ENCODE data around the gene THRA. TPM values are rescaled to one million over a fixed set of nuclear protein-coding genes. Genes with fewer than 3 reads are reported as not detected.
A peak's percentile ranks its signal among the peaks of the same experiment; 100 is the strongest.

The THRA gene
- total and polyA plus RNA-seq, 8 donors = 21.1 to 52.2 (median 34.2) TPM

- Histone ChIP-seq H3K27ac (peak overlapping the region; percentile 84 to 98 (median 97)), H3K27me3 (no peaks in the 10 kb centered on the region), H3K9me3 (no peaks in the 10 kb centered on the region), H3K36me3 (peaks cover 13 to 16% (median 16%) of the 10 kb centered on the region in 4 donors), H3K4me1 (peaks cover 81 to 90% (median 85%) of the 10 kb centered on the region in 4 donors), H3K4me3 (peak overlapping the region; percentile 64 to 82 (median 70))
- 0 to 1% (median 1%) methylated on average over 14 to 25 of the region's 25 CpGs for WGBS, 5 donors
- TF ChIP-seq POLR2A (IDR thresholded peaks at IDR 0.05) (no peak), POLR2AphosphoS5 (IDR thresholded peaks at IDR 0.05) (peak in 2 of 3 donors; percentile 59 to 82), EP300 (IDR thresholded peaks at IDR 0.05) (no peak), CTCF (IDR thresholded peaks at IDR 0.05) (no peak)
- peak; percentile 98 to 99 for DNase-seq
- intact Hi-C loops (cut with DNase I; ENCODE audit: low total_unique reads) = no loop called here
Measured at GRCh38 chr17:40100669-40101366, 38.1 kb downstream of the THRA start.

GRCh38 chr17:40101367-40102210 is 38.8 kb downstream of the THRA start:
- intact Hi-C loops (cut with DNase I; ENCODE audit: low total_unique reads) = no loop called here
- Histone ChIP-seq H3K27ac (peak overlapping the region; percentile 84 to 98 (median 97)), H3K9me3 (no peaks in the 10 kb centered on the region), H3K27me3 (no peaks in the 10 kb centered on the region), H3K36me3 (peaks cover 8 to 9% (median 8%) of the 10 kb centered on the region in 4 donors), H3K4me1 (peaks cover 80 to 90% (median 85%) of the 10 kb centered on the region in 4 donors), H3K4me3 (peak overlapping the region in 3 of 4 donors; percentile 64 to 82 (median 76))
- 55 to 65% (median 62%) methylated on average over 16 of the region's 16 CpGs for WGBS, 5 donors
- DNase-seq = peak in 1 of 2 donors; percentile 20
- no peak for TF ChIP-seq POLR2AphosphoS5 (IDR thresholded peaks at IDR 0.05)
- no peak for TF ChIP-seq EP300 (IDR thresholded peaks at IDR 0.05)
- TF ChIP-seq CTCF (IDR thresholded peaks at IDR 0.05) = no peak
- TF ChIP-seq POLR2A (IDR thresholded peaks at IDR 0.05) = no peak

GRCh38 chr17:40103071-40103661 is 40.4 kb downstream of the THRA start:
- no peak for TF ChIP-seq POLR2AphosphoS5 (IDR thresholded peaks at IDR 0.05)
- no peak for TF ChIP-seq POLR2A (IDR thresholded peaks at IDR 0.05)
- TF ChIP-seq CTCF (IDR thresholded peaks at IDR 0.05) = no peak
- TF ChIP-seq EP300 (IDR thresholded peaks at IDR 0.05) = no peak
- peak overlapping the region; percentile 80 to 98 (median 97) for H3K27ac ChIP-seq
- no peak overlapping the region for H3K4me3 ChIP-seq
- H3K36me3 ChIP-seq = no peaks in the 10 kb centered on the region
- WGBS, 5 donors = 13 to 47% (median 34%) methylated on average over 3 of the region's 3 CpGs
- peaks cover 80 to 90% (median 85%) of the 10 kb centered on the region in 4 donors for H3K4me1 ChIP-seq
- no peaks in the 10 kb centered on the region for H3K9me3 ChIP-seq
- peak in 1 of 2 donors; percentile 82 for DNase-seq
- intact Hi-C loops (cut with DNase I; ENCODE audit: low total_unique reads) = no loop called here
- H3K27me3 ChIP-seq = no peaks in the 10 kb centered on the region

GRCh38 chr17:40103688-40104087 is 40.9 kb downstream of the THRA start:
- WGBS, 5 donors = 6 to 29% (median 15%) methylated on average over 2 of the region's 2 CpGs
- no peak for DNase-seq
- intact Hi-C loops (cut with DNase I; ENCODE audit: low total_unique reads) = no loop called here
- Histone ChIP-seq H3K4me1 (peaks cover 80 to 90% (median 85%) of the 10 kb centered on the region in 4 donors), H3K27me3 (no peaks in the 10 kb centered on the region), H3K4me3 (no peak overlapping the region), H3K27ac (peak overlapping the region; percentile 80 to 98 (median 97)), H3K9me3 (no peaks in the 10 kb centered on the region), H3K36me3 (no peaks in the 10 kb centered on the region)
- TF ChIP-seq EP300 (IDR thresholded peaks at IDR 0.05) (no peak), POLR2A (IDR thresholded peaks at IDR 0.05) (no peak), CTCF (IDR thresholded peaks at IDR 0.05) (no peak), POLR2AphosphoS5 (IDR thresholded peaks at IDR 0.05) (no peak)
